HG03025 (cell line): ENCODE data around the gene MEOX1.

Source experiments
- ATAC-seq: cut with Tn5 transposase; IDR thresholded peaks from one replicate; pipeline ENCODE4 v1.9.1; 2021; ENCODE audit warnings: mild to moderate bottlenecking, moderate library complexity; ENCODE audit not compliant: unreplicated experiment, low FRiP score

MEOX1 gene

DNA sequence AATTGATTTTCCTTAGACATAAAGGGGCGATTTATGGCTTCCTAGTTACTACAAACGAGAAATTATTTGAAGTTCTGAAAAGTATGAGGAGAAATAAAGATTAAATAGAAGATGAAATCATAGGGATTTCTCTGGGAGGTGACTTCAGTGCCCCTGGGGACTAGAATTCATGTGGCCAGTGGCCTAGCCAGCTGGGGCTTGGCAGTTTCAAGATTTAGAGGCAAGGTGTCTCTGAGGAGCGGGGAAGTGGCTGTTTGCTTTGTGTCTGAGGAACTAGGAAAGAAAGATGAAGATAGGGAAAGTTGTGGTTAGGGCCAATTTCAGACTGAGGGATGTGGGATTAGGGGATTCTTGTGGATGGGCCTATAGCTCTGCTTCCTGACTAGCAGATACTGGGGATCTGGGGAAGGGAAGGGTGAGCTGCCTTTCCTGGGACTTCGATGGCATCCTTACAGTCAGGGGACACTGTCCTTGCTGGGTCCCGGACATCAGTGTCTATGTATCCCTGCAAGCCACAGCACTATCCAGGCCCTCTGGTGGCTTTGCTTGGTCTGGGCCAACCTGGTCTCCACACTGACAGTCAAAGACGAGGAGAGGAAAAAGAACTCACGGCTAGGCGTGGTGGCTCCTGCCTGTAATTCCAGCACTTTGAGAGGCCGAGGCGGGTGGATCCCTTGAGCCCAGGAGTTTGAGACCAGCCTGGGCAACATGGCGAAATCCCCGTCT lies 22.4 kb upstream of the MEOX1 start:
- no peak for ATAC-seq

GRCh38 chr17:43680461-43680860 lies 18.7 kb upstream of the MEOX1 start:
- no peak for ATAC-seq

DNA sequence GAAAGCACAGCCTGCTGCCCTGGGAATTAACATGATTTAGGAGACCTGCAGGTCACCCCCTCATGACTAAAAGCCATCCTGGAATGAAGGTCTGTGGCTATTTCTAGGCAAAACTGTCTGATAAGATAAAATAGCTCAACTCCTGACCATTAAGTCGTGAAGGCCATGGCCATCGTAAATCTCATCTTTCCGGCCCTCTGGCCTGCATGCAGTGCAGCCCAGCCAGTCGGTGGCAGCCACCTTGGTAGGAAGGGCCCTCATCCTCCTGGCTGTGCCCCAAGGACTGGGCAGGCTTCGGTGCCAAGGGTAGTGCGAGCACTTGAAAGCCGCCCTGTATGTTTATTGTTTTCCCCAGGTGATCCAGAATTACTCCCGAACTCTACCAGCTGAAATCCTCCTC lies 18.2 kb upstream of the MEOX1 start:
- no peak for ATAC-seq

- ATAC-seq, result no peak
Measured at GRCh38 chr17:43679401-43679800, 17.7 kb upstream of the MEOX1 start.

- no peak for ATAC-seq
Measured at GRCh38 chr17:43676471-43676870, 14.7 kb upstream of the MEOX1 start.

GRCh38 chr17:43674394-43674793 lies 12.7 kb upstream of the MEOX1 start:
- ATAC-seq, result no peak

DNA sequence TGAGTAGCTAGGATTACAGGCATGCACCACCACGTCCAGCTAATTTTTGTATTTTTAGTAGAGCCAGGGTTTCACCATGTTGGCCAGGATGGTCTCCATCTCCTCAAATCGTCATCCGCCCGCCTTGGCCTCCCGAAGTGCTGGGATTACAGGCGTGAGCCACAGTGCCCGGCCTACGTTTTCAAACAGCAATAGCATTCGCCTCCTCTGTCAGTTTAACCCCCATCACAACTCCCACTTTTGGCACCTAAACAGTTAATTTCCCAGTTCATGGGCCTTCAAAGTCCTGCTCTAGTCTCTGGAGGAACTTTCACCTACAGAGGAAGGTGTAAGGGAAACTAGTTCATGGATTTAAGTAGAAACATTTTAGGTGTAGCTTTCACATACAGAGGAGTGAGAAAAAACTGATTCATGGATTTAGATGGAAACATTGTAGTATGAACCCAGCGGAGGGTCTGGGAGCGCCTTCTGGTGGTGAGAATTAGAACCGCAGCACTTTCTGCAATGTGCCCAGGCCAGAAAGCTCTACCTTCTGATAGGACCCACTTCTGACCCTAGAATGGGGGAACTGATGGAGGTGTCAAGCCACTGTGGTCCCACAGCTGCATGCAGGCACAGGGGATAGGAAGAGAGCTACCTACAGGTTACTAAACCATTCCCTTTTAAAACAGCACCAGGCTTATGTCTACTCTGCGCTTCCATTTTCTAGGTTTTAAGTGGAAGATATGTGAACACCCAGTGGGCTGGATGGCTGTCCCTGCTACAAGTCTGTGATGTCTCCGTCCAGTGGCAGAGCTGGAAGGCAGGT lies 12.0 kb upstream of the MEOX1 start:
- ATAC-seq, result no peak

- ATAC-seq, result no peak
Measured at GRCh38 chr17:43671755-43672519, 10.2 kb upstream of the MEOX1 start.

- no peak for ATAC-seq
Measured at GRCh38 chr17:43671031-43671692, 9.4 kb upstream of the MEOX1 start.

GRCh38 chr17:43670645-43671030 lies 8.9 kb upstream of the MEOX1 start:
- no peak for ATAC-seq

DNA sequence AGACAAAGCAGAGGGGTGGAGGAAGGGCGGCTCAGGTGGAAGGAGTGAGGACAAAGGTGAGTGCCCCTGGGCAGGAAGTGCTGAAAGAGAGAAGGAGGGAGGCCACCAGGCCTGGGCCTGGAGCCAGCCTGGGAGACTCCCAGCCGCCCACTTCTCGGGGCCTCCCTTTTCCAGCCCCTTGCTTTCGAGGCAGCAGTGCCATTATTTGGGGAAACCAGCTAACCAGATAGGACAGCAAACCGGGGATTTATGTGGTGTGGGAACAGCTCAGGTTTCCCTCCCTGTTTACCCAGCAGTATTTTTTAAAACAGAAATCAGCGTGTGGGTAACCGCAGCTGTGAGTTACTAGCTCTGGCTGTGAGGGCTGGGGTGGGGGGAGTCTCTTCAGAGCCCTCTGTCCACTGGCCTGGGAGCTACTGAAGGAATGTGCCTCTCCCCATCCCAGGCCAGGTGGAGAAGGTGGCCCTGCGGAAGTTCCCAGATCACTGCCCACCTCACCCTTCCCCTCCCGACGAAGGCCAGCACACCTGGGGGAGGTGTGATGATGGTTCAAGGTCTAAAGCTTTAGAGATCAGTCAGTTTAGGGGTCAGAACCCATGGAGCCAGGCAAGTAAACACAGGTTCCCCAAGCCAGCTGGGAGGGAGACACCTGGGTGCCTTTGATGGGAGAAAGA lies 8.4 kb upstream of the MEOX1 start:
- no peak for ATAC-seq

DNA sequence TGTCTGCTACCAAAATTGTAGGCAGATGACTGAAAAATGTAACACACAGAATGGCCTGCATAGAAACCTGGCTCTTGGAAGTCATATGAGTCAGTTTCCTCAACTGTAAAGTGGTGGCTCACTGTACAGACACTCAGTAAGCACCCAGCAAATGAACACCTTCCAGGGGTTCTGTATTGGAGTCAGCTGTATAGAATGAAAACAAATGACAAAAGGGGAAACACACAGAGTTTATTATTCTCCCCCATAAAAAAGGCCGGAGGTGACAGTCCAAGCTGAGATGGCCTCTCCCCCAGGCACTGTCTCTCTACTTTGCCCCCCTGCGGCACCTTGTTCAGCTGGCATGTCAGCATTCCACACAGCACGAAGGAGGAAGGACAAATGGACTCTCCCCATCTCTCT lies 6.2 kb upstream of the MEOX1 start:
- ATAC-seq, result no peak

GRCh38 chr17:43667506-43667905 lies 5.8 kb upstream of the MEOX1 start:
- no peak for ATAC-seq

- ATAC-seq, result no peak
Measured at GRCh38 chr17:43665937-43666236, 4.2 kb upstream of the MEOX1 start.

GRCh38 chr17:43665084-43665936 lies 3.6 kb upstream of the MEOX1 start:
- no peak for ATAC-seq

DNA sequence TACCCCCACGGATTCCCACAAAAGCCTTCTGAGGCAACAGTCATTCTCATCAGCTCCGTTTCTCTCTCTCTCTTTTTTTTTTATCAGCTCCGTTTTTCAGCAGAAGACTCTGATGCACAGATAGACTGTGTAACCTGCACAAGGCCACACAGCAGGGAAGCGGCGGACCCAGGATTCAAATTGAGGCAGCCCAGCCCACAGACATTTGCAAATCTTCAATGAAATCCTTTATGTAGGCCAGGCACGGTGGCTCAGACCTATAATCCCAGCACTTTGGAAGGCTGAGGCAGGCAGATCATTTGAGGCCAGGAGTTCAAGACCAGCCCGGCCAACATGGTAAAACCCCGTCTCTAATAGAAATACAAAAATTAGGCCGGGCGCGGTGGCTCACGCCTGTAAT lies 2.4 kb upstream of the MEOX1 start:
- no peak for ATAC-seq

GRCh38 chr17:43663383-43663782 lies 1.7 kb upstream of the MEOX1 start:
- ATAC-seq, result no peak

GRCh38 chr17:43662413-43663141 lies 855 bp upstream of the MEOX1 start:
- ATAC-seq, result no peak
